ENCODE measurements around the gene TWF2.

The TWF2 gene

GRCh38 chr3:52237657-52238172, 1.2 kb downstream of the TWF2 start:
- no peak for DNase-seq

DNA sequence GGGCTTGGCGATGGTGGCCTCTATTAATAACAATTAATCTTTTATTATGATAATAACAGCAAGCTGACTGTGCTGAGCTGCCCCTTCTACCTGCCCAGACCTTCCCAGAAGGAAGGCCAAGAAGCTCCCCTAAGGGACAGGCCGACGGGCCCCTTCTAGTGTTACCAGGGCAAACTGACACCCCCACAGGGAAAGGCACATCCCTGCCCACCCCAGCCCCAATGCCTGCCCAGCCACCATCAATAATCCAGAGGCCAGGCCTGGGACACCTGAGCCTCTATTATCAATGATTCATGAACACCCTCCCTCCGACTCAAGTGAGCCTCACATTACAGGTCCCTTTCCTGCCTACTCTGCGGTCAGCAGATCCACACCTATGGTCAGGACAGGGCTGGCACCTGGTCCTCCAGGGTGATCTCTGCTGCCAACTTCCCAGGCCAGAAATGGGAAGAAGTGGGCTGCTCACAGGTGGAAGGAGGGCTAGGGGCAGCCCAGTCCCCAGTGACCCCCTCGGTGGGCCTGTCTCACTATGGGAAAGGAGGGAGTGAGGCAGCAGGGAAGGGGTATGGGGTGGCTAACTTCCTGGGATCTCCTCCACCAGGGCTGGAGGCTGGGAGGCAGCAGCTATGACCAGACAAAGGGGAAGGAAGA, 1.8 kb downstream of the TWF2 start:
- no peak for DNase-seq

GRCh38 chr3:52236424-52236886, 2.5 kb downstream of the TWF2 start:
- DNase-seq: no peak

GRCh38 chr3:52234516-52235447, 4.2 kb downstream of the TWF2 start:
- DNase-seq: no peak

- DNase-seq: no peak
These were observed 5.0 kb downstream of the TWF2 start for GRCh38 chr3:52233968-52234367.

GRCh38 chr3:52233108-52233591, 5.8 kb downstream of the TWF2 start:
- no peak for DNase-seq

DNA sequence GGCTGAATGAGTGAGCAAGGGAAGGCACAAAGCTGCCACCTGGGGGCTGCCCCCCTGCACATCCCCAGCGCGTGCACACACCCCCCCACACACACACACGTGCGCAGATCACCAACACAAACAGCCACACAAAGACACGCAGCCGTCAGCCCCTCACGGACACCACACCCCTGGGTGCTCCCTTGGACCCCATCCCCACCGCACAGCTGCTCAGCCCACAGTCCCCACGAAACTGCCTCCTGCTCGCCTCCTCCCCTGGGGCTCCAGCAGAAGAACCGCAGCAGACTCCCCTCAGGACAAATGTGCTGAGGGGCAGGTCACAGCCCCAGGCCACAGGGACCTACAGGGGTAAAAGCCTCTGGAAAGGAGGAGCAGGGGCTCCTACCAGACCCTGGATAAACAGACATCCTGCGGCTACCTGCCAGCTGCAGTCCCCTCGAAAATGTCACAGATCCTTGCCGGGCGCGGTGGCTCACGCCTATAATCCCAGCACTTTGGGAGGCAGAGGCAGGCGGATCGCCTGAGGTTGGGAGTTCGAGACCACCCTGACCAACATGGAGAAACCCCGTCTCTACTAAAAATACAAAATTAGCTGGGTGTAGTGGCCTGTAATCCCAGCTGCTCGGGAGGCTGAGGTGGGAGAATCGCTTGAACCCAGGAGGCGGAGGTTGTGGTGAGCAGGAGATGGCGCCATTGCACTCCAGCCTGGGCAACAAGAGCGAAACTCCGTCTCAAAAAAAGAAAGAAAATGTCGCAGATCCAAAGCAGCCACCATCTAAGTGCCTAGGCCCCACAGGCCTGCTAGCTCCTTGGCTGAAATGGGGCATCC, 6.5 kb downstream of the TWF2 start:
- DNase-seq: peak in 1 of 5 experiments; percentile 57

DNA sequence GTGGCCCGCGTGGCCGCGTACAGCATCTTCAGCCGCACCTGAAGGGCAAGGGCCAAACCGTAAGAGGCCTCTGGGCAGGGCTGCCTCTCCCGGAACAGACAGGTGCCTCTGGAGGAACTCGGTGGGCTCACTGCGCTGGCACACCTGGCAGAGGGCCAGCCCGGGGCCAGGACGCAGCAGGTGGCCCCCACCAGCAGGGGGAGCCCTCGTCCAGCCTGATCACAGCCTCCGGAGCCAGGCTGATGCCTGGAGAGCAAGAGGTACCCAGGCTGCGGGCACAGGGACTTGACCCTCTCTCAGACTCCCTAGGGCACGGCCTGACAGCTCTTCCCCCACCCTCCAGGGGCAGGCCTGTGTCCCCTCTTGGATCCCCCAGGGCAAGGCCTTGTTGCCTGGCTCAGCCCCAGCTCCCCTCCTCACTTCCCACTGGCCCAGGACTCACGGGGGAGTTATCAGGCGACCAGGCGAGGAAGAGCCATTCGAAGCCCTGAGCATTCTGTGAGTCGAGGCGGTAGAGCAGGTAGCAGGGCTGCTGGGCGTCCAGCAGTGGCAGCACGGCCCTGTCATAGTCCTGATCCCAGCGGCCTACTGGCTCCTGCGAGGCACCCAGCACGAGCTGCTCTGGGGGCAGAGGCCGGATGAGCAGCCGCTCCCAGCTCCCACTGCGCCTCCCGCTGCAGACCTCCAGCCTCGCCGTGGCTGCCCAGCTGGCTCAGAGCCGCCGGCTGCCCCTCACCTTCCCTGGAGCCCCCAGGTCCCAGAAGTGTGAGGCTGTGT, 7.3 kb downstream of the TWF2 start:
- peak; percentile 76 to 89 (median 83) for DNase-seq

DNA sequence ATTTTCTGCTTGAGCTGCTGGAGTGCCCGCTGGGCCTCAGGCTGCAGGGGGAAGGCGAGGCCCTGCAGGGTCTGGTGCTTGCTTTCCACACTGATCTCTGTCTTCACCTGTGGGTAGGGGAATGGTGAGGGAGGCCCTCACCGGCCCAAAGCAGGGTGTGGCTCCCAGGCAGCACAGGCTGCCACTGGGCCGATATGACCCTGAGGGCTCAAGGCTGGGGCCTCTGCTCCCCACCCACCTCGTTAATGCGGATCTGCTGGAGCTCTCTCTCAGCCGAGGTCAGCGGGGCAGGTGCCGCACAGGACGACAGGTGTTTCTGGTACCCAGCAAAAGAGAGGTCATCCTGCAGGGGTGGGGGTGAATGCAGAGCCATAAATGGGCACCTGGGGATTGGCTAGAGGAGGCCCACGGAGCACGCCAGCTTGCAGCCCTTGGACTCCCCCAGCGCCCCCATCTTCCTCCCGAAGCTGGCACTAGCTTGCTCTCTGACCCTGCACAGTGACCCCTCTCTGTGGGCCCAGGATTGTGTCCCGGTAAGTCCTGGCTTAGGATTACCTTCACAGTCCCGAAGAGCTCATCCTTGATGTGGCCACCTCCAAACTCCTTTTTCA, 8.0 kb downstream of the TWF2 start:
- no peak for DNase-seq

- DNase-seq: no peak
These were observed 8.5 kb downstream of the TWF2 start for GRCh38 chr3:52230461-52230860.

DNA sequence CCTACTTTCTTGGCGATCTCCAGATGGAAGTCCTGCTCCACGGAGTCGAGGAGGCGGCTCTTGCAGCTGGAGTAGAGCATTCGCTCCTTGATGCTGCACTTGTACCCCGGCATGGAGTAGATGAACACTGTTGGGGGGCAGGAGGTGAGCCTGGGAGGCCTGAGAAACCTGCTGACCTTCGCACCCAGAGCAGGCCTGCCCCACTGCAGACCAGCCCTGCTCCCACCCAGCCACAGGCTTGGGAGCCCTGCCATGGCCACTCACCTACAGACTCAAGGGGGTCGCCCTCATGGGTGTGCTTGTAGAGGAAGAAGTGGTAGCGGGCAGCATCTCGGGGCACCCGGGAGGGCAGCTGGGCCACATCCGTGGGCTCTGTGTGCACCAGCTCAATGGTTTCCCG, 9.3 kb downstream of the TWF2 start:
- no peak for DNase-seq

GRCh38 chr3:52228751-52229291, 10.1 kb downstream of the TWF2 start:
- DNase-seq: no peak

GRCh38 chr3:52228266-52228665, 10.7 kb downstream of the TWF2 start:
- no peak for DNase-seq

DNA sequence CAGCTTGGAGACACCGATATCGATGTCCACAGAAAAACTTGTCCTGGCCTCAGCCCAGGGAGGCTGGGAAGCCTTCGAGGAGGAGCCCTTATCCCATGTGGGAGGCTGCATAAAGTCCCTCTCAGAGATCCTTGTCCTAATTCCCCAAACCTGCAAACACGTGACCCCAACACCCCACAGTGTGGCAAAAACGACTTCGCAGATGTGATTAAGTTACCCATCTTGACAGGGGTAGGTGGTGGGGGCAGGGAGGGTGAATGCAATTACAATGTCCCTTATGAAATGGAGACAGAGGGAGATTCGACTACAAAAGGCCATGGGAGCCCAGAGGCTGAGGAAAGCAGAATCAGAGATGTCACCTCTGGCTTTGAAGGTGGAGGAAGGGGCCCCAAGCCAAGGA, 11.2 kb downstream of the TWF2 start:
- DNase-seq: no peak

GRCh38 chr3:52227117-52227516, 11.8 kb downstream of the TWF2 start:
- no peak for DNase-seq

DNA sequence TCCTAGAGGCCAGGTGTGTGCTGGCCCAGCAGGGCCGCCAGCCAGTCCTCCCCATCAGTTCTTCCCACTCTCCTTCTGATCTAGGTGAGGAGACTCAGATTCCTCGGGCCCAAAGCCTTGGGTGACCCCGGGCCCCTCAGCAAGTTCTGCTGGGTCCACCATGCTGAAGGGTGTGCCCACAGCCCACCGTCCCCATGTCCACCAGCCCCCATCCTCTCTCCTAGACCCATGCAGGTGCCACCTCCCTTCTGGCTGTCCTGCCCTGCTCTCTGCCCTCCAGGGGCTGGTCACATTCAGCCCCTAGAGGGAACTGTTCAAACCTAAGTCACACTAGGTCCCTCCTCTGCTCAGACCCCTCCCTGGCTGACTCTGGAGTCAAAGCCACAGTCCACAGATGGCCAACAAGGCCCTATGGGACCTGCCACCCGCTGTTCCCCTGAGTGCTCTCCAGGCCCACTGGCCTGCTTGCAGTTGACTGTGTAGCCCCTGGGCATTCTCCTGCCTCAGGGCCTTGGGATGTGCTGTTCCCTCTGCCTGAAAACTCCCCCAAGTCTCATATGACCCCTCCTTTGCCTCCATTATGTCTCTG, 12.6 kb downstream of the TWF2 start:
- DNase-seq: no peak

DNA sequence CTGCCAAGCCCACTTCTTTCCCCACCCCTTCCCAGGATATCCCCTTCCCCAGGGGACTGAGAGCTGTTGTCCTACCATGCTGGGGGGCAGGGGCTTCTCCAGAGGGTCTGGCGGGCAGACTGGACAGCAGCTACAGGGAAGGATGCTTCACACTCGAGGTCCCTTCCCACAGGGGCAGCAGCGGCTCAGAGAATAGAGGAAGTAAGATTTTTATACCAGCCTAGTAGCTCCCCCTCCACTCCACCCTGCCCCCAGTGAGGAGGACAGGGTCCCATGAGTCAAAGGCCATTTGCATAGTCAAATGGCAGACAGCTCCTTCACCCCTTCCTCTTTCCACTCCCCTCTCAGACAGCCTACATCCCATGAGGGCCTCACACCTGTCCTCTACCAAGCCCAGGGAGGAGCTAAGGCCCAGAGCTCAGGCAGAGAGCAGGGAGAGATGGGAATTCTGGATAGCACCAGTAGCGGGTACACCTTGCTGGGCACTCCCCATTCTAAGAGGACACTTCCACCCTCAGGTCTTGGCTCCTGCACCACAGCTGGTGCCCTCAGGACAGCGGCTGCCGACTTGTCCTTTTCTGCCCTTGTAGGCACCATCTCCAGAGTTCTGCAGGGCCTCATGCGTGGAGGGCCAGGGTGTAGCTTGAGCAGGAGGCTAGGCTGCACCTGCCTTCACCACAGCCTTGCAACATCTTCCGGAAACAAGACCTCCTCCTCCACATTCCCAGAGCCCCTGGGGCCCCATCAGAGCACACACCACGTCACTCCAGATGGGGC, 13.3 kb downstream of the TWF2 start, which contains the start of gene TLR9:
TLR9 (minus strand) TSS at position 194 of the 777 bp plus-strand sequence; CDS start at position 78, 116 bp downstream.
- DNase-seq: no peak

DNA sequence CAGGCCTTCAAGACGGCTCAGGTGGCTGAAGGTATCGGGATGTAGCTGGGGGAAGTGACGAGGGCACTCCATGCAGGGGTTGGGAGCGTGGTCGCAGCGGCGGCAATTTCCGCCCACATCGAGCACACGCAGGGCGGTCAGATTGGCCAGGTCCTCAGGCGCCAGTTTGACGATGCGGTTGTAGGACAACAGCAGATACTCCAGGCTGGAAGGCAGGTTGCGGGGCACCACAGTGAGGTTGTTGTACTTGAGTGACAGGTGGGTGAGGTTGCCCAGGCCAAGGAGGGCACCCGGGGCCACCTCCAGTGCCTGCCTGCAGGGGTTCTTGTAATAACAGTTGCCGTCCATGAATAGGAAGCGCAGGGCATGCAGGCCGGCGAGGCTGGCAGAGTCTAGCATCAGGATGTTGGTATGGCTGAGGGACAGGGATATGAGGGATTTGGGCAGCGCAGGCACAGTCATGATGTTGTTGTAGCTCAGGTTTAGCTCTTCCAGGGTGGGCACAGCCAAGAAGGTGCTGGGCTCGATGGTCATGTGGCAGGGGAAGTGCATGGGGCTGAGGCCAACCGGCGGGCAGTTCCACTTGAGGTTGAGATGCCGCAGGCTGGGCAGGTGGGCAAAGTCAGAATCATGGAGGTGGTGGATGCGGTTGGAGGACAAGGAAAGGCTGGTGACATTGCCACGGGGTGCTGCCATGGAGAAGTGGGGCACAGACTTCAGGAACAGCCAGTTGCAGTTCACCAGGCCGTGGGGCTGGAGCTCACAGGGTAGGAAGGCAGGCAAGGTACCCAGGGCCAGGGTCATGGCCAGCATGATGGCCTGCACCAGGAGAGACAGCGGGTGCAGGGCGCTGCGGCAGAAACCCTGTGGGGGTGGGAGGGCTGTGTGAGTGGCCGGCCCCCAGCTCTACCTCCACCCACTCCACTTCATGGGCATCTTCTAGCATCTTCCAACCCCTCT, 15.2 kb downstream of the TWF2 start:
- DNase-seq: no peak
